GM18499 (cell line): Measurements from ENCODE around the gene MROH7.

Experiments used
- ATAC-seq: cut with Tn5 transposase; IDR thresholded peaks from one replicate; pipeline ENCODE4 v1.9.1; 2021; ENCODE audit warnings: moderate number of reproducible peaks; ENCODE audit not compliant: insufficient read depth, unreplicated experiment

Gene MROH7

GRCh38 chr1:54649130-54649898, 7.7 kb downstream of the MROH7 start:
- no peak for ATAC-seq

- ATAC-seq = no peak
Observed at GRCh38 chr1:54649921-54650320, 8.3 kb downstream of the MROH7 start.

- ATAC-seq = no peak
Observed at GRCh38 chr1:54650417-54650816, 8.8 kb downstream of the MROH7 start.

GRCh38 chr1:54651608-54652007, 10.0 kb downstream of the MROH7 start:
- ATAC-seq = no peak

- ATAC-seq = no peak
Observed at GRCh38 chr1:54652168-54652567, 10.6 kb downstream of the MROH7 start.

- no peak for ATAC-seq
Observed at GRCh38 chr1:54653036-54653435, 11.4 kb downstream of the MROH7 start.

- no peak for ATAC-seq
Observed at GRCh38 chr1:54658164-54658913, 16.8 kb downstream of the MROH7 start.

GRCh38 chr1:54663725-54664124, 22.1 kb downstream of the MROH7 start:
- no peak for ATAC-seq

GRCh38 chr1:54664364-54664763, 22.8 kb downstream of the MROH7 start:
- no peak for ATAC-seq

GRCh38 chr1:54665852-54666251, 24.3 kb downstream of the MROH7 start:
- ATAC-seq = no peak

- no peak for ATAC-seq
Observed at GRCh38 chr1:54666333-54666732, 24.7 kb downstream of the MROH7 start.

GRCh38 chr1:54667797-54668196, 26.2 kb downstream of the MROH7 start:
- no peak for ATAC-seq

- no peak for ATAC-seq
Observed at GRCh38 chr1:54668567-54668966, 27.0 kb downstream of the MROH7 start.

GRCh38 chr1:54671985-54672608, 30.5 kb downstream of the MROH7 start:
- ATAC-seq = no peak

GRCh38 chr1:54678776-54679643, 37.4 kb downstream of the MROH7 start:
- ATAC-seq = no peak

- no peak for ATAC-seq
Observed at GRCh38 chr1:54679706-54680105, 38.1 kb downstream of the MROH7 start.

- no peak for ATAC-seq
Observed at GRCh38 chr1:54680387-54680786, 38.8 kb downstream of the MROH7 start.

- ATAC-seq = no peak
Observed at GRCh38 chr1:54681358-54681757, 39.8 kb downstream of the MROH7 start.

- ATAC-seq = no peak
Observed at GRCh38 chr1:54683453-54683852, 41.9 kb downstream of the MROH7 start.

GRCh38 chr1:54685335-54685905, 43.8 kb downstream of the MROH7 start:
- no peak for ATAC-seq
